Body of pancreas (tissue), 4 donors: ENCODE data around the gene BRAT1.

Source experiments
- CTCF ChIP-seq, 7 experiments: fragments of 450-650 bp in 4 of 7; fragments of 200-600 bp in 3 of 7; sonication (generic) in 3 of 7; IDR thresholded peaks; one replicate each; pipeline ENCODE4 v1.5.1; 2016 to 2019; ENCODE audit warnings: antibody characterized with exemption in 7 of 7
- POLR2A ChIP-seq, 3 donors: fragments of 450-650 bp; IDR thresholded peaks; one replicate each; pipeline ENCODE4 v1.6.1; 2016; ENCODE audit warnings: antibody characterized with exemption in 3 of 3, mild to moderate bottlenecking in 2 of 3

- TF ChIP-seq POLR2A (IDR thresholded peaks at IDR 0.05) (peak in 1 of 3 donors; percentile 4), CTCF (IDR thresholded peaks at IDR 0.05) (no peak)
These were observed 16.1 kb downstream of the BRAT1 start for GRCh38 chr7:2539031-2539911.
